ENCODE data around the gene APOBR.
"Not testable (repeated sequence)": the region's sequence is repeated elsewhere in the genome, so short reads cannot be mapped to it uniquely, and the experiment has no call there.

Gene APOBR, protein sequence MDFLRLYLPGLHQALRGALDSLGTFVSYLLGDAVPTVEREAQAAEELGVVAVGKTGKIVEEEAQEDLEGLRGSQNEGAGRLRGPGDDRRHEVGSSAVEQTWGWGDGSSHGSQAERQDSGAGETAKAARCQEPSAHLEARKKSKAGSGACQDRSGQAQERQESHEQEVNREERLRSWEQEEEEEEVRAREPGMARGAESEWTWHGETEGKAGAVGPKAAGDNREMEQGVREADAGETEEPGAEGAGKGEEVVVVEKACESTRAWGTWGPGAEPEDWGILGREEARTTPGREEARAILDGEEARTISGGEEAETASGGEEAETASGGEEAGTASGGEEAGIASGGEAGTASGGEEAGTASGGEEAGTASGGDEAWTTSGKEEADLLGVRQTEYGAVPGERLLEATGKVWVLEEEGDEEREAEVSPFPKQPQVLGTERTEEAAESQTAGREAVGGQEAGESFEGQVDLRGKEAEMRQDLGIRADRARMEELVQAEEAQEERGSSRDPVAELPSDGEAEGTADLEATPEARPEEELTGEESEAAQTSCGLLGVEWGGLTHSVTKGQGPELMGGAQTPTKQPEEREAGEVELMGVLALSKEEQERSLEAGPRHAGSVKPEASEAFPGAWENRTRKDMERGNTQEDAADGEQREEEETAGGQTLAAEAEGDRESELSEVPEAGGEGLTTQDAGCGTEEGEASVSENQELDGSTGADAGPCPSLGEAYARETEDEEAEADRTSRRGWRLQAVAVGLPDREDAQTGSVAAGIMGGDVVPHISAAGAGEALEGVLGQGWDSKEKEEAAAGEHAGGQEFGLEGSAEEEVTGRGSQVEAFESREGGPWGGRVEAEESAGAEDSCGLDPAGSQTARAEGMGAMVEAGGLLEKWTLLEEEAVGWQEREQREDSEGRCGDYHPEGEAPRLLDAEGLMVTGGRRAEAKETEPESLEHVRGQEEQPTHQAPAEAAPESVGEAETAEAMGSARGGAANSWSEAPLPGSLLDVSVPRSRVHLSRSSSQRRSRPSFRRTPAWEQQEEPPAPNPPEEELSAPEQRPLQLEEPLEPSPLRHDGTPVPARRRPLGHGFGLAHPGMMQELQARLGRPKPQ

GRCh38 chr16:28494121-28494851 is at the start of gene APOBR:
TSS of gene APOBR (plus strand) at chr16:28494643. CDS start at chr16:28494682, 39 bp downstream.
- DNase-seq = peak; percentile 95

GRCh38 chr16:28446388-28446787 is 48.1 kb upstream of the APOBR start:
- DNase-seq = not testable (repeated sequence)

DNA sequence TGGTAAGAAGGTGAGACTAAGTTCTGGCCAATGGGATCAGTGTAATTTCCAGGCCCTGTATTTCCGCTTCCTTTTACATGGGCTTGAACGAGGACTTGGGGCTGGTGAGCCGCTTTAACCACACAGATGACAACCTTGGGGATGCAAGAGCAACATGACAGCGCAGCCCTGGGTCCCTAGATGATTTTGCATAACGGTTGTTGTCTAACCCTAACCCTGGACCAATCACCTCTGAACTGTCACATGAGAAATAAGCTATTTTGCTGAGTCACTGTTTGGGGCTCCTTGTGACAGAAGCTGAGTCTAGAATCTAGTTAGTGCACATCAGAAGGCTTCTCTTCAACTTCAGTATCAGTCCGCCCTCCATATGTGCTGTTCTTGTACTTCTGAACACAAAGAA is 47.4 kb upstream of the APOBR start:
- not testable (repeated sequence) for DNase-seq

- DNase-seq = no peak
These were observed 20.7 kb upstream of the APOBR start for GRCh38 chr16:28473714-28474265.

GRCh38 chr16:28475221-28475620 is 19.2 kb upstream of the APOBR start:
- DNase-seq = no peak

DNA sequence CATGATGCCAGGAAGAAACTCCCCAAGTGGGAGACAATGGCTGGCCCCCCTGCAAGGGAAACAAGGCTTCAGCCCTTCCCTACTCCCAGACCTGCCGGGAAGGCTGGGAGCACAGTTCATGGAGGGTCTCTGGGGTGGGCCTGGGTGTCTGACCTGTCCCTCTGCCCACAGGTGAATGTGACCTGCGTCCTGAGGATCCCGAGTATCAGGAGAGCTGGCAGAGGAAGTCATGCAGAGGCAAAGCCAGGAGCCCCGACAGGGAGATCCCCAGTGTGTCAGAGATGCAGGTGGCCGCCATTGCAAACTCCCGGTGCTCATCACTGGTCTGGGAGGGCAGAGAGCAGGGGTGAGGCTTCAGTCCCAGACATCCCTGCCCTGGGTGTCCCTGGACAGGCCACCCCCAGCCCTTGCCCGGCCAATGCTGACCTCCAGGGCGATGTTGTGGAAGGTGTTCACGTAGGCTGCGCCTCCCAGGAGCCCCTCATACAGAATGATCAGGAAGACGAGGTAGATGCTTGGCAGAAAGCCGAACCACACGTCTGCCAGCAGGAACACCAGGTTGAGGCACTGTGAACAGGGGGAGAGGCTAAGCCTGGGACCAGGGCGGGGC is 17.0 kb upstream of the APOBR start:
- no peak for DNase-seq

- peak; percentile 56 for DNase-seq
These were observed 15.8 kb upstream of the APOBR start for GRCh38 chr16:28478506-28479180.

GRCh38 chr16:28482026-28482425 is 12.4 kb upstream of the APOBR start:
- no peak for DNase-seq

- DNase-seq = not testable (repeated sequence)
These were observed 11.1 kb upstream of the APOBR start for GRCh38 chr16:28483361-28483760.

GRCh38 chr16:28486266-28486665 is 8.2 kb upstream of the APOBR start:
- no peak for DNase-seq

DNA sequence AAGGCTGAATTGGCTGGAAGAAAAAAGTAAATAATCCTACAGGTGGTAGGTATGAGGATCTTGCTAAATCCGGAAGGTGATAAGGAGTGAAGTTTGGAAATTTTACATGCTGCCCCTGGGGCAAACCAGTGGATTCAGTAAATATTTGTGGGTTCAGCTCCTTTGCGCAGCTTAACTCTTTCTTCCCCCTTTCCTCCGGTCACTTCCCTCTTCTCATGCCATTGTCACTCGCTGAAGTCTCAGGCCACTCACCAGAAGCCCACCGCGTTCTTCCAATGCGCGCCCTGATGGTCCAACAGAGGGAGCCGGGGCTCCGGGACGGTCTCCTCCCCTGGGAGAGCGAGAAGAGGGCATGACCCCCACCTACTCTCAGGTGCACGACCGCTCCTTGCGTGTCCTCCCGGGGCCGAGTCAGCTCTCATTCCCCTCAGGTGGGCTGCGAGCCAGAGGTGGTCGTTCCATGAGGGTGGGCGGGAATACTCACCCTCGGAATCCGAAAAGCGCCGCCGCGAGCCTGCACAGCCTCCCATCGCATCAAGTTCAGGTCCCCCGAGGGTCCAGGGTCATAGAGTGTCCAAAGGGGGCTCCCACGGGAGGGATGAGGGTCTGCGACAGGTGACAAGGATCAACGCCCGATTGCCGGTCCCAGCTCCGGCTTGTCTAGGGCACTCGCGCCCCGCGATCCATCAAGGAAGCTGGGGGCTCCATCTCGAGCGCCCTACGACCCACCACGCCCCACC is 3.0 kb upstream of the APOBR start:
- DNase-seq = peak; percentile 54

GRCh38 chr16:28491970-28492474 is 2.4 kb upstream of the APOBR start, which contains the start of gene CLN3:
TSS of gene CLN3 (minus strand) at chr16:28492074. CDS start at chr16:28491759, 315 bp downstream.
- DNase-seq = peak; percentile 96

- no peak for DNase-seq
These were observed 1.9 kb upstream of the APOBR start for GRCh38 chr16:28492511-28492910.

DNA sequence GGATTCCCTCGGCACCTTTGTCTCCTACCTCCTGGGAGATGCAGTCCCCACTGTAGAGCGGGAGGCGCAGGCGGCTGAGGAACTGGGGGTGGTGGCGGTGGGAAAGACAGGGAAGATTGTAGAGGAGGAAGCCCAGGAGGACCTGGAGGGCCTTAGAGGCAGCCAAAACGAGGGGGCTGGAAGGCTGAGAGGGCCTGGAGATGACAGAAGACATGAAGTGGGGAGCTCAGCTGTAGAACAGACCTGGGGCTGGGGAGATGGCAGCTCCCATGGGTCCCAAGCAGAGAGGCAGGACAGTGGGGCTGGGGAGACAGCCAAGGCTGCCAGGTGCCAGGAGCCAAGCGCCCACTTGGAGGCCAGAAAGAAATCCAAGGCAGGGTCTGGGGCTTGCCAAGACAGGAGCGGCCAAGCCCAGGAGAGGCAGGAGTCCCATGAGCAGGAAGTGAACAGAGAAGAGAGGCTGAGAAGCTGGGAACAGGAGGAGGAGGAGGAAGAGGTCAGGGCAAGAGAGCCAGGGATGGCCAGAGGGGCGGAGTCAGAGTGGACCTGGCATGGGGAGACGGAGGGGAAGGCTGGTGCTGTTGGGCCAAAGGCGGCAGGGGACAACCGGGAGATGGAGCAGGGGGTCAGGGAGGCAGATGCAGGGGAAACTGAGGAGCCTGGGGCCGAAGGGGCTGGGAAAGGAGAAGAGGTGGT is 803 bp downstream of the APOBR start:
- peak; percentile 51 for DNase-seq

- DNase-seq = no peak
These were observed 1.6 kb downstream of the APOBR start for GRCh38 chr16:28495795-28496749.

- no peak for DNase-seq
These were observed 2.4 kb downstream of the APOBR start for GRCh38 chr16:28496844-28497243.

GRCh38 chr16:28497386-28497785 is 2.9 kb downstream of the APOBR start:
- no peak for DNase-seq

GRCh38 chr16:28497861-28498599 is 3.6 kb downstream of the APOBR start:
- DNase-seq = no peak

Measured in suppressor macrophage treated with lipopolysaccharide for 4 hours (primary cell).